Brain microvascular endothelial cell (primary cell): ENCODE data around the gene TAS2R19.

ENCODE experiments used
- DNase-seq: peaks from one replicate; pipeline ENCODE4 v3.0.0-alpha.2; 2020
- H3K27ac ChIP-seq: fragments of 250-450 bp; sonication (Bioruptor Pico); 2 replicates; pipeline ENCODE4 v1.5.1; 2020; ENCODE audit warnings: mild to moderate bottlenecking, moderate library complexity
- H3K27me3 ChIP-seq: fragments of 250-450 bp; sonication (Bioruptor Pico); replicated peaks from 2 replicates; pipeline ENCODE4 v1.5.1; 2020; ENCODE audit warnings: mild to moderate bottlenecking
- H3K36me3 ChIP-seq: fragments of 250-450 bp; sonication (Bioruptor Pico); replicated peaks from 2 replicates; pipeline ENCODE4 v1.5.1; 2020; ENCODE audit warnings: mild to moderate bottlenecking
- H3K4me3 ChIP-seq: 2 replicates; pipeline ENCODE4 v1.5.1; 2011; ENCODE audit warnings: low read depth, mild to moderate bottlenecking, control low read depth, low read length, moderate library complexity
- in situ Hi-C: cut with HindIII; loops from 2 replicates; pipeline ENCODE4 v1.10.0; 2017; ENCODE audit warnings: low sequenced_read_pairs, low pct_ligation_motif_present
- TF ChIP-seq, protein P1 (sequence below): IDR thresholded peaks from 2 replicates; pipeline ENCODE4 v1.5.1; 2011; ENCODE audit warnings: low read depth, mild to moderate bottlenecking, moderate library complexity, low read length, control low read depth, inconsistent platforms; ENCODE audit errors: missing control alignments

TAS2R19 gene

DNA sequence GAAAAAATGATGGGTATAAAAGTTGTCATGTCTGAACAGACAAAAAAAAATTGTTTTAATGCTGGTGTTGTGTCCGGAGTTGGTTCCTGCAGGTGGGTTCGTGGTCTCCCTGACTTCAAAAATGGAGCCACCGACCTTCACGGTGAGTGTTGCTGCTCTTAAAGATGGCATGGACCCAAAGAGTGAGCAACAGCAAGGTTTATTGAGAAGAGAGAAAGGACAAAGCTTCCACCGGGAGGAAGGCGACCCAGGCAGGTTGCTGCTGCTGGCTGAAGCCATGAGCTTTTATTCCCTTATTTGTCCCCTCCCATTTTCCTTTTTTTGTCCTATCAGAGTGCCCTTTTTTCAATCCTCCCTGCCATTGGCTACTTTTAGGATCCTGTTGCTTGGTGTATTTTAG, 8.9 kb upstream of the TAS2R19 start, which contains the start of gene TAS2R31:
Gene TAS2R31 (minus strand): TSS at position 101 of the 400 bp plus-strand sequence. CDS start 72 bp downstream, at position 29.
- in situ Hi-C loops: no loop called here
- Histone ChIP-seq H3K27me3 (no peaks in the 10 kb centered on the region), H3K27ac (no peak within 1 kb of the TSS), H3K4me3 (no peak within 1 kb of the TSS), H3K36me3 (no peaks in the 10 kb centered on the region)
- no peak for DNase-seq
- TF ChIP-seq, protein P1, sequence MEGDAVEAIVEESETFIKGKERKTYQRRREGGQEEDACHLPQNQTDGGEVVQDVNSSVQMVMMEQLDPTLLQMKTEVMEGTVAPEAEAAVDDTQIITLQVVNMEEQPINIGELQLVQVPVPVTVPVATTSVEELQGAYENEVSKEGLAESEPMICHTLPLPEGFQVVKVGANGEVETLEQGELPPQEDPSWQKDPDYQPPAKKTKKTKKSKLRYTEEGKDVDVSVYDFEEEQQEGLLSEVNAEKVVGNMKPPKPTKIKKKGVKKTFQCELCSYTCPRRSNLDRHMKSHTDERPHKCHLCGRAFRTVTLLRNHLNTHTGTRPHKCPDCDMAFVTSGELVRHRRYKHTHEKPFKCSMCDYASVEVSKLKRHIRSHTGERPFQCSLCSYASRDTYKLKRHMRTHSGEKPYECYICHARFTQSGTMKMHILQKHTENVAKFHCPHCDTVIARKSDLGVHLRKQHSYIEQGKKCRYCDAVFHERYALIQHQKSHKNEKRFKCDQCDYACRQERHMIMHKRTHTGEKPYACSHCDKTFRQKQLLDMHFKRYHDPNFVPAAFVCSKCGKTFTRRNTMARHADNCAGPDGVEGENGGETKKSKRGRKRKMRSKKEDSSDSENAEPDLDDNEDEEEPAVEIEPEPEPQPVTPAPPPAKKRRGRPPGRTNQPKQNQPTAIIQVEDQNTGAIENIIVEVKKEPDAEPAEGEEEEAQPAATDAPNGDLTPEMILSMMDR: no peak

DNA sequence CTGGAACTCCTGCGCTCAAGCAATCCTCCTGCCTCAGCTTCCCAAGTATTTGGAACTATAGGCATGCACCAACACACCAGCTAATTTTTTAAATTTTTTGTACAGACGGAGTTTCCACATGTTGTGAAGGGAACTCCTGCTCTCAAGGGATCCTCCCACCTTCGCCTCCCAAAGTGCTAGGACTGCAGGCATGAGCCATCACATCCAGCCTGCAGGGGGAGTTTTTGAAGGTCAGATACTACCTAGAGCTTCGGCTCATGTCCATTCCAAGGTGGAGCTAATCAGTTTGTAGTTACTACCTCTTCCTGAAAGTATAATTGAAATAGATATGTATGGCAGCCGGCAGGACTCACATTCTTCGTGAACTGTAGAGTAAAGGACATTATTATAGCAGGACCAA, 3.7 kb upstream of the TAS2R19 start:
- TF ChIP-seq, protein P1: peak; percentile 52
- Histone ChIP-seq H3K4me3 (no peak overlapping the region), H3K27ac (no peak overlapping the region), H3K27me3 (no peaks in the 10 kb centered on the region), H3K36me3 (no peaks in the 10 kb centered on the region)
- in situ Hi-C loops: no loop called here
- no peak for DNase-seq

DNA sequence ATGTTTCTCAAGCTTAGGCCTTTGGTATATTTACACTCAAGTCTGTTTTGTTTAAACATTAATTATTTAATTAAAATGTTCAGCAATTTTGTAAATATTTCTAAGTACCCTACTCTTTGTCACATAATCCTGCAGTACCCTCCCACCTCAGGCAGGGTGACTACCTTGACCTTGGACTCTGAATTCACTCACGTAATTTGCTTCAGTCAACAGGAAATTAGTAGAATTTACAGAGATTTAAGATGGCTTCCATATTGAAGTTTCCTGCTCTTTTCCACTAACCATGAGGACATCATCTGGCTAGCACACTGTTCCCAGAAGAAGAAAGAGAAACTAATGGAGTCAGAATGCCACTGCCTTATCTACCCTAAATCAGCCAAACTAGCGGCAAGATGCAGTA, 967 bp upstream of the TAS2R19 start:
- in situ Hi-C loops: no loop called here
- no peak overlapping the region for H3K27ac ChIP-seq
- DNase-seq: no peak
- no peak overlapping the region for H3K4me3 ChIP-seq
- TF ChIP-seq, protein P1: no peak
- H3K36me3 ChIP-seq: no peaks in the 10 kb centered on the region
- H3K27me3 ChIP-seq: no peaks in the 10 kb centered on the region

DNA sequence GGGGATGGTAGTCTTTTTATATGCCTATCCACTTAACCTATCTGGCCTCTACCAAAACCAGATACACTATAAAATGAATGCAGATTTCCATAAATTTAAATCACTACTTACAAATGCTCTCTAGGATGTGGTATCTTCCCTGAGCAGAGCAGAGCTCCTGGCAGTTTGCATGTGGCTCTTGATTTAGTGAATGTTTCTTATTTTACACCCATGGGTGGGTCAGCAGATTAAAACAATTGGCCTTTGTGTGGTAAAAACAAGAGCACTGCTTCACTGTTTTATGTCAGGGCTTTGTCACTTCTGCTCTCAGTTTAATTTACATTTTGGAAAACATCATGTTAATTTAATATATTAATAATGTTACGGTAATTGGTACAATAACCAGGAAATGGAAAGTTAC, 5.5 kb downstream of the TAS2R19 start:
- Histone ChIP-seq H3K27ac (no peak overlapping the region), H3K27me3 (no peaks in the 10 kb centered on the region), H3K4me3 (no peak overlapping the region), H3K36me3 (no peaks in the 10 kb centered on the region)
- DNase-seq: no peak
- TF ChIP-seq, protein P1: no peak
- in situ Hi-C loops: no loop called here

DNA sequence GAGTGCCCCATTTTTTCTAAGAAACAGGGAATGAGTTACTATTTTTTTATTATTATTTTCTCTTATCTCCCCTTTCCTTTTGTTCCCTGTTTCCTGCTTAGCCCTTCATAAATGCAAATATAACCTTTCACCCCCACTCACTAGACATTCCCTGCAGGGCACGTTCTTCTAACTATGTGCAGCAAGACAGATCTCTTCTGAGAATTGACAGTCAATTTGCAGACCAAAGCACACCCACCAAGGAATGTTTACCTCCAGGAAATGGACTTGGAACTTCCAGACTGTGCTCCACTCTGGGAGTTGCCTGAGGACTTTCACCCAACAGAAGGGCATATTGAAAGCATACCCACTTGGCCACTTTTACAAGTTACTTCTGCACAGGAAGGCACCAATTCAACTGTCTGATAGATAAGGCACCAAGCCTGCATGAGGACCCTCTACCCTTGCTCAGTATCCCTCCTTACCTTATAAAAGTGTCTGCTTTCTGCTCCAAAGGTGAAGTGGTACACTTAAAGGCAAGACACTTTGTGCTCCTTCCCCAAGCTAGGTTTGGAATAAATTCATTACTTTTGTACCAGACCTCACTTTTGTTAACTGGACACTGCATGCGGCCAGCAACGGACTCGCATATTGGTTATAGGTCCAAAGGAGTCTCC, 6.5 kb downstream of the TAS2R19 start:
- TF ChIP-seq, protein P1: no peak
- no peaks in the 10 kb centered on the region for H3K27me3 ChIP-seq
- no peak overlapping the region for H3K27ac ChIP-seq
- DNase-seq: no peak
- in situ Hi-C loops: no loop called here
- H3K4me3 ChIP-seq: no peak overlapping the region
- H3K36me3 ChIP-seq: no peaks in the 10 kb centered on the region

DNA sequence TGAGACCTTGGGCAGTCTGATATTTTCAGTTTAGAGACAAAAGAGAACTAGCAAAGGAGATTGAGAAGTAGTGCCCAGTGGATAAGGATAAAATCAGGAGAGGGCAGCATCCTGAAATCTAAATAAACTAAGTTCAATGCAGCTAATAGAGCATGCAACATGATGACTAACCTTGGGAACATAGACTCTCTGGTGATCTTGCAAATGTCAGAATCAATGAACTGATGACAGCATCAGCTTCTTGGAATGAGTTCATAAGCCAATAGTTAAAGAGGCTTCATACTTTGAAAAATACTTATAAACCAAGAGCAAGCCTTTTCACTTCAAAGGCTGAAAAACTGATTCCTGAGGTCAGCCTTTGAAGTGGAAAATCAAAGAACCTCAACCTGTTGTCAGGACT, 8.2 kb downstream of the TAS2R19 start:
- no peaks in the 10 kb centered on the region for H3K36me3 ChIP-seq
- in situ Hi-C loops: no loop called here
- DNase-seq: no peak

More for the DNA sequence above, 8.2 kb downstream of the TAS2R19 start:
- TF ChIP-seq, protein P1: no peak
- H3K27me3 ChIP-seq: no peaks in the 10 kb centered on the region
- H3K27ac ChIP-seq: no peak overlapping the region
- H3K4me3 ChIP-seq: no peak overlapping the region
